ENCODE results near the gene PKD1L1.
"Not testable (repeated sequence)": the region's sequence is repeated elsewhere in the genome, so short reads cannot be mapped to it uniquely, and the experiment has no call there.

Gene PKD1L1

GRCh38 chr7:47946581-47947354 lies 1.5 kb downstream of the PKD1L1 start:
- Histone ChIP-seq H3K27me3 (no peaks in the 10 kb centered on the region), H4K20me1 (no peaks in the 10 kb centered on the region), H3K4me2 (no peak overlapping the region), H3K9me3 (no peaks in the 10 kb centered on the region), H3K4me1 (peaks cover 5% of the 10 kb centered on the region), H3K9ac (no peak overlapping the region), H3K36me3 (no peaks in the 10 kb centered on the region), H3K4me3 (no peak overlapping the region), H3K27ac (no peak overlapping the region)
- TF ChIP-seq Cebpa-rat (IDR thresholded peaks at IDR 0.05), result no peak

DNA sequence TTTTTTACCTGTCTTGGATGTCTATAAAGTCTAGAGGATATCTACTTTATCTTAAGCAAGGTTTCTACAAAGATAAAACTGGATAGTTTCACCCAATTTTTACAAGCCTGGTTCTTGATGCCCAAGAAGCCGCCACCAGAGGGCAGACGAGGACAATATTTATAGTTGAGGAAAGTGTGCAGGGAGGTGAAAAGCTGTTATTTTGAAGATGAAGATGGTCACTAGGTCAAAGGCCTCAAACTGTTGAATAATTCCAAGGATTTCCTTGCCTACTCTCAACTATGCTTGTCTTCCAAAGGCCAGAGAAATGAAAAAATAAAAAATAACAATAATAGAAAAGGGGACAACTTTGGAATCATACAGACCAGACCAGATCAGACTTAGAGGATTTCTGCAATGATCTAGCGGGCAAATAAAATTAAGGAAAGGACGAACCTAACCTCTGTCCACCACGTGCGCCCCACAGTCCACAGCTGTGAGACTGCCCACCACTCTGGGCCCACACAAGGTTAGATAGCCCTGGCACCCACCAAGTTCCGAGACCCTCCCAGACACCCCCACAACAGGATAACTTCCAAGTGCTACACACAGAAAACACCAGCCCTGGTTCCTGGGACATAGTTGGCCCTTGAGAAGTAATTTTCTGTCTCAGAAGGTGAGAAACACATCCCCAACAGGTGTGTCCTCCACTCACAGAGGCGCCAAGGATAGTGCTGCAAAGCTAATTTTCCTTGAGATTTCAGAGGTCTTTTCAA lies 2.8 kb downstream of the PKD1L1 start:
- Histone ChIP-seq H4K20me1 (no peaks in the 10 kb centered on the region), H3K4me2 (no peak overlapping the region), H3K27ac (no peak overlapping the region), H3K36me3 (no peaks in the 10 kb centered on the region), H3K4me1 (peaks cover 5% of the 10 kb centered on the region), H3K9me3 (no peaks in the 10 kb centered on the region), H3K4me3 (no peak overlapping the region), H3K27me3 (no peaks in the 10 kb centered on the region), H3K9ac (no peak overlapping the region)
- no peak for TF ChIP-seq Cebpa-rat (IDR thresholded peaks at IDR 0.05)

GRCh38 chr7:47944536-47945260 lies 3.6 kb downstream of the PKD1L1 start:
- Histone ChIP-seq H3K4me1 (no peaks in the 10 kb centered on the region), H3K27me3 (no peaks in the 10 kb centered on the region), H3K36me3 (no peaks in the 10 kb centered on the region), H3K9me3 (no peaks in the 10 kb centered on the region), H3K9ac (no peak overlapping the region), H3K4me2 (no peak overlapping the region), H3K27ac (no peak overlapping the region), H3K4me3 (no peak overlapping the region), H4K20me1 (no peaks in the 10 kb centered on the region)
- no peak for TF ChIP-seq Cebpa-rat (IDR thresholded peaks at IDR 0.05)

DNA sequence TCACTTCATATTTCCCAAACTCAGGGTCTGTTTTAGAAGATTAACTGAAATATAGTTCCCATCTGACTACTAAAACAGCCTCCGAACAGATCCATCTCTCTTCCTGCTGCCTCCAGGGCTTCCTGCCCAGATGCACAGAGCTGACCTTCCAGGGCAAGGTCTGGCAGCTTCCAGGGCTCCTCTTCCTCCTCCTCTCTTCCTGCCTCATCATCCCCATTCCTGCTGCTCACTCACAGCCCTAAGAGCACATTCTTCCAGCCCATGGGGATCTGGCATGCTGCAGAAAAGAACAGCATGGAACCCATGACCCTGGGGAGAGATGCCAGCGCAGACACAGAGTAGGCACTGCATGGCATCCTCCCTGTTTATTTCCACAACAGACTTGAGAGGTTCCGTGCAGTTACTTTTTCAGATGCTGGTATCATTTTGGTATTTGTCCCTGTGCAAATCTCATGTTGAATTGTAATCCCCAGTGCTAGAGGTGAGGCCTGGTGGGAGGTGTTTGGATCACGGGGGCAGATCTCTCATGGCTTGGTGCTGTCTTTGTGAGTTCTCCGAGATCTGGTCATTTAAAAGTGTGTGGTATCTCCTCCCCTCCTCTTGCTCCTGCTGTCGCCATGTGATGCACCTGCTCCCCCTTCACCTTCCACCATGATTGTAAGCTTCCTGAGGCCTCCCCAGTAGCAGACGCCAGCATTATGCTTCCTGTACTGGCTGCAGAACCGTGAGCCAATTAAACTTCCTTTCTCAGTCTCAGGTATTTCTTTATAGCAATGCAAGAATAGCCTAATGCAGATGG lies 4.4 kb downstream of the PKD1L1 start:
- H3K27me3 ChIP-seq, result no peaks in the 10 kb centered on the region
- no peaks in the 10 kb centered on the region for H4K20me1 ChIP-seq
- no peak overlapping the region for H3K4me3 ChIP-seq
- TF ChIP-seq Cebpa-rat (IDR thresholded peaks at IDR 0.05), result no peak
- no peaks in the 10 kb centered on the region for H3K36me3 ChIP-seq
- H3K4me1 ChIP-seq, result peaks cover 3% of the 10 kb centered on the region; the same call in 1 of the 2 replicates
- H3K9ac ChIP-seq, result no peak overlapping the region
- H3K9me3 ChIP-seq, result no peaks in the 10 kb centered on the region
- no peak overlapping the region for H3K4me2 ChIP-seq
- no peak overlapping the region for H3K27ac ChIP-seq

- H3K27me3 ChIP-seq, H3K4me2 ChIP-seq: not testable (repeated sequence)
These were observed 5.6 kb downstream of the PKD1L1 start for GRCh38 chr7:47942651-47943050.

DNA sequence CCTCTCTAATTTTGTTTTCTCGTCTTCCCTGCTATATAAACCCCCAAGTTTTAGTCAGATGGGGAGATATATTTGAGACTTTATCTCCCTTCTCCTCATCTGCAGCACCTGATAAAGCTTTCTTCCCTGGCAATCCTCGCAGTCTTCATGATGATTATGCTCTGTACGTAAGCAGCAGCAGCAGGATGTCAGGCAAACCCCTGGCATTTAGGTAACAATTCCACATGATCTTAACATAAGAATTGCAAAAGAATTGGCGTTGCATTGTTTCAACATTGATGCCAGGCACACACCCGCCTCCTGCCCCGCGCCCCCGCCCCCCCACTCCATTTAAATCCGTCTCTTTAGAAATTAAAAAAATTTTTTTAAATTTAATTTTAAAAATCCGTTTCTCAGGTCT lies 6.1 kb downstream of the PKD1L1 start:
- H3K4me2 ChIP-seq, result no peak overlapping the region
- no peak overlapping the region for H3K4me3 ChIP-seq
- no peak for TF ChIP-seq Cebpa-rat (IDR thresholded peaks at IDR 0.05)

More at GRCh38 chr7:47942651-47943050, 5.6 kb downstream of the PKD1L1 start:
- H3K4me3 ChIP-seq, H3K9ac ChIP-seq, H4K20me1 ChIP-seq, H3K36me3 ChIP-seq, H3K27ac ChIP-seq, H3K9me3 ChIP-seq: not testable (repeated sequence)
- peaks cover 16% of the 10 kb centered on the region for H3K4me1 ChIP-seq

DNA sequence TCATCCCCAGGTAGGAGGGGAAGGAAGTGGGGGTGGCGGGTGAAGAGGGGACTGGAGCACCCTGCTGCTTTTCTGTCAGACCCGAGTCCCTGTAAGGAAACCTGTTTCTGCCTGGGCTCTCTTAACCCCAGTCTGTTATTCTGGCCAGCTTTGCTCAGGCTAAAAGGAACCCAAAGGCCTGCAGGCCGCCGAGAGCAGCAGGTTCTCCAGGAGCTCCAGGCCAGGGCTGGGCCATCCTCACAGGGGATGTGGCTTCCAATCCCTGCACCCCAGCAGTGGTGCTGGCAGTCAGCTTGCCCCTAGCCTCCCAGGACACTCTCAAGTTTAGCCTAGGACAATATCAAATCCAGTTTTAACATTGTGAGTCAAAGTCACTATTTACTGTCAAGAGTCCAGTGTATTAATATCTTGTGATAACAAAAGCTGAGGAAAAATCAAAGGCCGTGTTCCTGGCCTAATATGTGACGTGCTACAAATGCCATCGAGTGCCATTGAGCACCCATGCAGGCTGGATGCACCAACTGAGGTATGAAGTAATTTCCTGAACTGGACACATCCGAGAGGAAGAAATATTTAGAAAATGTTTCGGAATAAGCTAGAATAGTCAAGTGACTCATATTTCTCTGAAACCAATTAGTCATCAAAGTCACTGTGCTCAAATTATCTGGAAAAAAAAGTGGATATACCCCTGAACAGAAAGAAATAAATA lies 7.0 kb downstream of the PKD1L1 start:
- no peak overlapping the region for H3K27ac ChIP-seq
- no peaks in the 10 kb centered on the region for H3K9me3 ChIP-seq
- H3K36me3 ChIP-seq, result no peaks in the 10 kb centered on the region
- no peak overlapping the region for H3K4me2 ChIP-seq
- H3K4me3 ChIP-seq, result no peak overlapping the region
- H3K4me1 ChIP-seq, result peaks cover 29% of the 10 kb centered on the region
- H4K20me1 ChIP-seq, result no peaks in the 10 kb centered on the region
- no peak for TF ChIP-seq Cebpa-rat (IDR thresholded peaks at IDR 0.05)
- H3K9ac ChIP-seq, result no peak overlapping the region
- H3K27me3 ChIP-seq, result no peaks in the 10 kb centered on the region

More for the DNA sequence above, 6.1 kb downstream of the PKD1L1 start:
- no peak overlapping the region for H3K27ac ChIP-seq
- peaks cover 21% of the 10 kb centered on the region for H3K4me1 ChIP-seq
- no peaks in the 10 kb centered on the region for H3K9me3 ChIP-seq
- H4K20me1 ChIP-seq, result no peaks in the 10 kb centered on the region
- no peak overlapping the region for H3K9ac ChIP-seq
- H3K27me3 ChIP-seq, result no peaks in the 10 kb centered on the region
- no peaks in the 10 kb centered on the region for H3K36me3 ChIP-seq

DNA sequence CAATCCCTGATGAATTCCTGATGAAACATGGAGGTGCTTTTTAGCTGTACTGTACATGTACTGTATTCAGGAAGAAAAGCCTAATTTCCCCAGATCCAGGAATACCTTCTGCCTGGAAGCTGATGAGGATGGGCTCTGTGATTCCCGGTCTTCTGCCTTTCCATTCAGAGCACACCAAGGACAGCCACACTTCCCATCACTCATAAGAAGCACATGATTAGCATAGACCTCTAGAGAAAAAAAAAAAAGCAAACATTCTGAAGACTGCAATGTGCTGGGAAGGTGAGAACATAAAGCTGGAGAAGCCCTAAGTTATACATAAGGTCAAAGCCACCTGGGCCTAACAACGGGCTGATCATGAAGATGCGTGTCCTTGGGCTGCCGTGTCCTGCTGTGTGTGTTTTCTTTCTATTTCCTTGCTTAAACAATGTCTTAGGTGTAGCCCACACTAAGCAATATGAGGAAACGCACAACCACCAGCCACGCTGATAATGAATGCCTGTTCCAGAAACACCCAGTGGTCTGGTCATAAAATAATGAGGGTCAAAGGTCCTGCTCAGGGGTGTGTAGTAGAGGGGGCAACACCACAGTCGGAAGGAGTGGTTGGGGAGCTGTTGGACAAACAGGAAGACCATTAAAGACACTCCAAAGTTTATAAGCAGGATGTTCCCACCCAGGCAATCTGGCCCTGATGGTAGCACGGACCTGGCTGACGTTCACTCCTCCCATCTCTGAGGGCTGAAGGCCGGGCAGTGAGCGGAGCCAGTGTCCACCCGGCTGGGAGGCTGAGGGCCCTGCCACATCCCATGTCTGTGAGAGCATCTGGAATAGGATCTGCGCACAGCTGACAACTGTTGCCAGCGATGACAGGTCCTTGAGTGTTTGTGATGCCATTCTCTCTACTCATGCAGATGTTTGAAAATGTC lies 7.9 kb downstream of the PKD1L1 start:
- H3K27ac ChIP-seq, result no peak overlapping the region
- no peak overlapping the region for H3K9ac ChIP-seq
- H3K36me3 ChIP-seq, result no peaks in the 10 kb centered on the region
- peaks cover 38% of the 10 kb centered on the region for H3K4me1 ChIP-seq
- TF ChIP-seq Cebpa-rat (IDR thresholded peaks at IDR 0.05), result no peak
- H3K27me3 ChIP-seq, result no peaks in the 10 kb centered on the region
- H3K4me2 ChIP-seq, result no peak overlapping the region
- H3K9me3 ChIP-seq, result no peaks in the 10 kb centered on the region
- H4K20me1 ChIP-seq, result no peaks in the 10 kb centered on the region
- no peak overlapping the region for H3K4me3 ChIP-seq
